H1 (cell line): ENCODE measurements around the gene TMEM120B. TPM values are rescaled to one million over a fixed set of nuclear protein-coding genes. Genes with fewer than 3 reads are reported as not detected.

ENCODE experiments used
- BACH1 ChIP-seq: IDR thresholded peaks from 2 replicates; pipeline ENCODE4 v1.6.1; 2012; ENCODE audit warnings: low read length, improper control_type of control experiment
- BRCA1 ChIP-seq: IDR thresholded peaks from 2 replicates; pipeline ENCODE4 v1.6.1; 2012; ENCODE audit warnings: low read depth, low read length, improper control_type of control experiment
- CHD1 ChIP-seq: IDR thresholded peaks from 2 replicates; pipeline ENCODE4 v1.6.1; 2012; ENCODE audit warnings: low read depth, low read length, improper control_type of control experiment
- KDM1A ChIP-seq: fragments of 200-600, 300-600 bp; sonication (generic); IDR thresholded peaks from 2 replicates; pipeline ENCODE4 v1.7.1; 2016; ENCODE audit warnings: mild to moderate bottlenecking, low read length, borderline replicate concordance
- KDM4A ChIP-seq: IDR thresholded peaks from one replicate; pipeline ENCODE4 v1.7.1; 2012; ENCODE audit warnings: low read depth, mild to moderate bottlenecking, moderate library complexity, low read length, inconsistent platforms; ENCODE audit not compliant: severe bottlenecking
- MAFK ChIP-seq: IDR thresholded peaks from 2 replicates; pipeline ENCODE4 v1.6.1; 2012; ENCODE audit warnings: low read depth, mild to moderate bottlenecking, improper control_type of control experiment, low read length
- RAD21 ChIP-seq, 2 experiments: IDR thresholded peaks in 1 of 2; conservative IDR thresholded peaks in 1 of 2; 2 replicates each; pipeline ENCODE4 v1.6.1; 2011; ENCODE audit warnings: low read depth in 2 of 2, low read length in 2 of 2, improper control_type of control experiment in 1 of 2, inconsistent platforms in 1 of 2, mild to moderate bottlenecking in 1 of 2, moderate library complexity in 1 of 2
- SRF ChIP-seq: IDR thresholded peaks from 2 replicates; pipeline ENCODE4 v1.6.1; 2011; ENCODE audit warnings: mild to moderate bottlenecking, low read depth, low read length, moderate library complexity
- ZNF274 ChIP-seq: IDR thresholded peaks from 2 replicates; pipeline ENCODE4 v1.7.0; 2012; ENCODE audit warnings: low read length, borderline replicate concordance; ENCODE audit errors: extremely low read depth
- polyA plus RNA-seq, 7 experiments: library from polyadenylated mRNA; depleted of rRNA in 3 of 7; stranded (reverse) in 5 of 7; unstranded in 2 of 7; fragments of >200 nt in 5 of 7; fragments of 200-250 nt in 2 of 7; gene quantifications; 1 replicate in 5 of 7; 2 replicates in 1 of 7; 4 replicates in 1 of 7; pipeline versions ENCODE4 v1.2.1 to v1.2.3, GENCODE V29; 2011 to 2013; ENCODE audit warnings: missing spikeins in 2 of 7, mixed read lengths in 2 of 7
- total RNA-seq: library from RNA; stranded (reverse); fragmentation: NEBNext Ultra II Directional; extraction: Animal tissue kit (Norgen Biotek cat#: 25700); gene quantifications from 2 replicates; pipeline ENCODE4 v1.2.1, GENCODE V29; 2021
- TF ChIP-seq, protein P1 (sequence below): fragments of 300-600 bp; sonication (generic); IDR thresholded peaks from 2 replicates; pipeline ENCODE4 v1.7.1; 2012; ENCODE audit warnings: low read length, moderate library complexity, mild to moderate bottlenecking, inconsistent platforms; ENCODE audit not compliant: insufficient replicate concordance

The TMEM120B gene
- total and polyA plus RNA-seq, 2 of the 8 experiments (the other 6 are each of a cell fraction or from before 2014, with no cell fraction given) = 22.0 to 29.1 TPM

DNA sequence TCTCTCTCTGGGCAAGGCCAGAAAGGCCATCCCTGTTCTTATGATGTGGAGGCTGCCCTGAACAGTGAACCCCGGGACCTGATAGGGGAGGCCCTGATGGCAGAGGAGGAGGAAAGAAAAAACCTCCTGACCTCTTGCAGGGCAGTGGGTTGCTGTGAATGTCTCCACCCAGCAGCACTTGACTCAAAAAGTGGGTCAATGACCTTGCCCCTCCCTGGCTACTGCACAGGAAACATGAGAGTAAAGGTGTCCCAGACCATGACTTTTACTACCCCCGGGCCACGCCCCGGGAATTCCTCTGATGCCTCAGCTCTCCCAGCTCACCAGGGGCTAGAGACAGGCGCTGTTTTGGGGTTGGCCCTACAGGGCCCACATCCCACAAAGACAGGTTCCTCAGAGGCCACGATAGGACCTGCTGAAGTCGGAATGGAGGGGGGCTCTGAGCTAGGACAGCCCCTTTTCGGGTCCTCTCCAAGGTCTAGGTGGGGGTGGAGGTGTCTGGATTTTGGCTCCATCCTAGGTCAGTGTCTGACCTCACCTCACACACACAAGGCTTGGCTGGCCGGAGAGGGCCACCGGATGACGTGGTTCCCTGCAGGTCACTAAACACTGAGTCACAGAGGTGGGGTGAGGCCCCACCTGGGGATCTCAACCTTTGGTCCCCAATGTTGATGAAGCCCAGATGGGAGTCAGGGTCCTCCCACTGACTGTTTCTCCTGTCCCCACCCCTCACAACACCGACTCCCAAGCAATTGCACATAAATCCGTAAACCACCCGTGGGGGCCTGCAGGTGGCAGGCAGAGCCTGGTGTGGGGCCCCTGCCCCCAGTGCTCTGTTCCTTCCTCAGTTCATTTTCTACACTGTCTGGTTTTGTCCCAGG is 79.4 kb downstream of the TMEM120B start (continued):
- TF ChIP-seq, protein P1, sequence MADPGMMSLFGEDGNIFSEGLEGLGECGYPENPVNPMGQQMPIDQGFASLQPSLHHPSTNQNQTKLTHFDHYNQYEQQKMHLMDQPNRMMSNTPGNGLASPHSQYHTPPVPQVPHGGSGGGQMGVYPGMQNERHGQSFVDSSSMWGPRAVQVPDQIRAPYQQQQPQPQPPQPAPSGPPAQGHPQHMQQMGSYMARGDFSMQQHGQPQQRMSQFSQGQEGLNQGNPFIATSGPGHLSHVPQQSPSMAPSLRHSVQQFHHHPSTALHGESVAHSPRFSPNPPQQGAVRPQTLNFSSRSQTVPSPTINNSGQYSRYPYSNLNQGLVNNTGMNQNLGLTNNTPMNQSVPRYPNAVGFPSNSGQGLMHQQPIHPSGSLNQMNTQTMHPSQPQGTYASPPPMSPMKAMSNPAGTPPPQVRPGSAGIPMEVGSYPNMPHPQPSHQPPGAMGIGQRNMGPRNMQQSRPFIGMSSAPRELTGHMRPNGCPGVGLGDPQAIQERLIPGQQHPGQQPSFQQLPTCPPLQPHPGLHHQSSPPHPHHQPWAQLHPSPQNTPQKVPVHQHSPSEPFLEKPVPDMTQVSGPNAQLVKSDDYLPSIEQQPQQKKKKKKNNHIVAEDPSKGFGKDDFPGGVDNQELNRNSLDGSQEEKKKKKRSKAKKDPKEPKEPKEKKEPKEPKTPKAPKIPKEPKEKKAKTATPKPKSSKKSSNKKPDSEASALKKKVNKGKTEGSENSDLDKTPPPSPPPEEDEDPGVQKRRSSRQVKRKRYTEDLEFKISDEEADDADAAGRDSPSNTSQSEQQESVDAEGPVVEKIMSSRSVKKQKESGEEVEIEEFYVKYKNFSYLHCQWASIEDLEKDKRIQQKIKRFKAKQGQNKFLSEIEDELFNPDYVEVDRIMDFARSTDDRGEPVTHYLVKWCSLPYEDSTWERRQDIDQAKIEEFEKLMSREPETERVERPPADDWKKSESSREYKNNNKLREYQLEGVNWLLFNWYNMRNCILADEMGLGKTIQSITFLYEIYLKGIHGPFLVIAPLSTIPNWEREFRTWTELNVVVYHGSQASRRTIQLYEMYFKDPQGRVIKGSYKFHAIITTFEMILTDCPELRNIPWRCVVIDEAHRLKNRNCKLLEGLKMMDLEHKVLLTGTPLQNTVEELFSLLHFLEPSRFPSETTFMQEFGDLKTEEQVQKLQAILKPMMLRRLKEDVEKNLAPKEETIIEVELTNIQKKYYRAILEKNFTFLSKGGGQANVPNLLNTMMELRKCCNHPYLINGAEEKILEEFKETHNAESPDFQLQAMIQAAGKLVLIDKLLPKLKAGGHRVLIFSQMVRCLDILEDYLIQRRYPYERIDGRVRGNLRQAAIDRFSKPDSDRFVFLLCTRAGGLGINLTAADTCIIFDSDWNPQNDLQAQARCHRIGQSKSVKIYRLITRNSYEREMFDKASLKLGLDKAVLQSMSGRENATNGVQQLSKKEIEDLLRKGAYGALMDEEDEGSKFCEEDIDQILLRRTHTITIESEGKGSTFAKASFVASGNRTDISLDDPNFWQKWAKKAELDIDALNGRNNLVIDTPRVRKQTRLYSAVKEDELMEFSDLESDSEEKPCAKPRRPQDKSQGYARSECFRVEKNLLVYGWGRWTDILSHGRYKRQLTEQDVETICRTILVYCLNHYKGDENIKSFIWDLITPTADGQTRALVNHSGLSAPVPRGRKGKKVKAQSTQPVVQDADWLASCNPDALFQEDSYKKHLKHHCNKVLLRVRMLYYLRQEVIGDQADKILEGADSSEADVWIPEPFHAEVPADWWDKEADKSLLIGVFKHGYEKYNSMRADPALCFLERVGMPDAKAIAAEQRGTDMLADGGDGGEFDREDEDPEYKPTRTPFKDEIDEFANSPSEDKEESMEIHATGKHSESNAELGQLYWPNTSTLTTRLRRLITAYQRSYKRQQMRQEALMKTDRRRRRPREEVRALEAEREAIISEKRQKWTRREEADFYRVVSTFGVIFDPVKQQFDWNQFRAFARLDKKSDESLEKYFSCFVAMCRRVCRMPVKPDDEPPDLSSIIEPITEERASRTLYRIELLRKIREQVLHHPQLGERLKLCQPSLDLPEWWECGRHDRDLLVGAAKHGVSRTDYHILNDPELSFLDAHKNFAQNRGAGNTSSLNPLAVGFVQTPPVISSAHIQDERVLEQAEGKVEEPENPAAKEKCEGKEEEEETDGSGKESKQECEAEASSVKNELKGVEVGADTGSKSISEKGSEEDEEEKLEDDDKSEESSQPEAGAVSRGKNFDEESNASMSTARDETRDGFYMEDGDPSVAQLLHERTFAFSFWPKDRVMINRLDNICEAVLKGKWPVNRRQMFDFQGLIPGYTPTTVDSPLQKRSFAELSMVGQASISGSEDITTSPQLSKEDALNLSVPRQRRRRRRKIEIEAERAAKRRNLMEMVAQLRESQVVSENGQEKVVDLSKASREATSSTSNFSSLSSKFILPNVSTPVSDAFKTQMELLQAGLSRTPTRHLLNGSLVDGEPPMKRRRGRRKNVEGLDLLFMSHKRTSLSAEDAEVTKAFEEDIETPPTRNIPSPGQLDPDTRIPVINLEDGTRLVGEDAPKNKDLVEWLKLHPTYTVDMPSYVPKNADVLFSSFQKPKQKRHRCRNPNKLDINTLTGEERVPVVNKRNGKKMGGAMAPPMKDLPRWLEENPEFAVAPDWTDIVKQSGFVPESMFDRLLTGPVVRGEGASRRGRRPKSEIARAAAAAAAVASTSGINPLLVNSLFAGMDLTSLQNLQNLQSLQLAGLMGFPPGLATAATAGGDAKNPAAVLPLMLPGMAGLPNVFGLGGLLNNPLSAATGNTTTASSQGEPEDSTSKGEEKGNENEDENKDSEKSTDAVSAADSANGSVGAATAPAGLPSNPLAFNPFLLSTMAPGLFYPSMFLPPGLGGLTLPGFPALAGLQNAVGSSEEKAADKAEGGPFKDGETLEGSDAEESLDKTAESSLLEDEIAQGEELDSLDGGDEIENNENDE = no peak
- TF ChIP-seq MAFK (no peak), RAD21 (IDR thresholded peaks at IDR 0.05 in 1 of 2, conservative IDR thresholded peaks at IDR 0.05 in 1 of 2; ENCODE audit: low read depth in 2 of 2, low read length in 2 of 2) (no peak), ZNF274 (no peak), BRCA1 (no peak), BACH1 (no peak), CHD1 (no peak), SRF (no peak), KDM1A (no peak), KDM4A (no peak)
